HEK293 (cell line): ENCODE data around the gene FBXW11.

Experiments used
- CTCF ChIA-PET: fragments of 350-600 bp; formaldehyde crosslinking; extraction: SDS; loops from one replicate; lab custom pipeline; 2021; ENCODE audit warnings: antibody characterized with exemption; lab: Yijun Ruan, JAX
- POLR2A ChIA-PET: fragments of 300-600 bp; formaldehyde crosslinking; extraction: SDS; loops from one replicate; lab custom pipeline; 2020; ENCODE audit warnings: antibody characterized with exemption, inconsistent platforms; lab: Yijun Ruan, JAX
- H3K27ac ChIP-seq: fragments of 200-500 bp; sonication (Bioruptor generic); 2 replicates; pipeline ENCODE4 v1.5.1; 2014; ENCODE audit warnings: low read depth, low read length, control low read depth, inconsistent platforms; ENCODE audit errors: extremely low read depth
- H3K36me3 ChIP-seq, 2 experiments: fragments of 200-500 bp in 1 of 2; sonication (Bioruptor generic) in 1 of 2; 1 replicate in 1 of 2; 2 replicates in 1 of 2; pipeline ENCODE4 v1.5.1; 2014 to 2017; ENCODE audit warnings: inconsistent platforms in 2 of 2, low read length in 2 of 2; ENCODE audit not compliant: control insufficient read depth in 2 of 2, insufficient read depth in 1 of 2
- H3K4me1 ChIP-seq: fragments of 200-500 bp; sonication (Bioruptor generic); 2 replicates; pipeline ENCODE4 v1.5.1; 2014; ENCODE audit warnings: mild to moderate bottlenecking, low read length, inconsistent platforms; ENCODE audit not compliant: control insufficient read depth, insufficient read depth
- H3K4me3 ChIP-seq: 2 replicates; pipeline ENCODE4 v1.5.1; 2011; ENCODE audit warnings: low read depth, mild to moderate bottlenecking, control low read depth, low read length, moderate library complexity
- H3K9me3 ChIP-seq: fragments of 200-500 bp; sonication (Bioruptor generic); 2 replicates; pipeline ENCODE4 v1.5.1; 2014; ENCODE audit warnings: low read depth, low read length, inconsistent platforms; ENCODE audit not compliant: control insufficient read depth, insufficient read depth
- IKZF3 ChIP-seq: fragments of 450-650 bp; IDR thresholded peaks from 2 replicates; pipeline ENCODE4 v1.5.0; 2018; ENCODE audit warnings: missing biosample characterization, mild to moderate bottlenecking, missing genetic modification characterization, moderate library complexity
- PRDM1 ChIP-seq: fragments of 450-650 bp; formaldehyde crosslinking; IDR thresholded peaks from 2 replicates; pipeline ENCODE4; 2016; ENCODE audit warnings: missing biosample characterization, missing genetic modification characterization
- YY2 ChIP-seq: fragments of 450-650 bp; formaldehyde crosslinking; IDR thresholded peaks from 2 replicates; pipeline ENCODE4 v1.5.1; 2016; ENCODE audit warnings: missing biosample characterization, missing genetic modification characterization
- ZBTB17 ChIP-seq: fragments of 450-650 bp; formaldehyde crosslinking; IDR thresholded peaks from 2 replicates; pipeline ENCODE4 v1.5.1; 2016; ENCODE audit warnings: missing biosample characterization, missing genetic modification characterization
- ZEB2 ChIP-seq: fragments of 450-650 bp; formaldehyde crosslinking; IDR thresholded peaks from 2 replicates; pipeline ENCODE4 v1.5.1; 2016; ENCODE audit warnings: missing biosample characterization, missing genetic modification characterization
- ZFHX2 ChIP-seq: fragments of 450-650 bp; formaldehyde crosslinking; conservative IDR thresholded peaks from 2 replicates; pipeline ENCODE4 v1.5.1; 2016; ENCODE audit warnings: missing biosample characterization, missing genetic modification characterization
- ZNF2 ChIP-seq: fragments of 450-650 bp; formaldehyde crosslinking; IDR thresholded peaks from 2 replicates; pipeline ENCODE4 v1.5.1; 2016; ENCODE audit warnings: missing biosample characterization, missing genetic modification characterization
- ZNF571 ChIP-seq: fragments of 450-650 bp; formaldehyde crosslinking; IDR thresholded peaks from 2 replicates; pipeline ENCODE4 v1.5.0; 2017; ENCODE audit warnings: missing biosample characterization, missing genetic modification characterization
- ZNF629 ChIP-seq: fragments of 450-650 bp; formaldehyde crosslinking; IDR thresholded peaks from 2 replicates; pipeline ENCODE4 v1.5.1; 2017; ENCODE audit warnings: missing biosample characterization, missing genetic modification characterization
- ZNF660 ChIP-seq: fragments of 450-650 bp; IDR thresholded peaks from 2 replicates; pipeline ENCODE4 v1.5.1; 2018; ENCODE audit warnings: missing biosample characterization, mild to moderate bottlenecking, missing genetic modification characterization
- ZNF785 ChIP-seq: fragments of 450-650 bp; formaldehyde crosslinking; IDR thresholded peaks from 2 replicates; pipeline ENCODE4 v1.5.1; 2016; ENCODE audit warnings: missing biosample characterization, missing genetic modification characterization
- TF ChIP-seq, protein P1 (sequence below): fragments of 450-650 bp; formaldehyde crosslinking; IDR thresholded peaks from 2 replicates; pipeline ENCODE4 v1.5.1; 2016; ENCODE audit warnings: missing biosample characterization, missing genetic modification characterization
- TF ChIP-seq, protein P2 (sequence below): fragments of 450-650 bp; formaldehyde crosslinking; IDR thresholded peaks from 2 replicates; pipeline ENCODE4 v1.5.1; 2017; ENCODE audit warnings: missing biosample characterization, missing genetic modification characterization
- TF ChIP-seq, protein P3 (sequence below): fragments of 450-650 bp; formaldehyde crosslinking; IDR thresholded peaks from 2 replicates; pipeline ENCODE4 v1.5.1; 2016; ENCODE audit warnings: missing biosample characterization, missing genetic modification characterization
- TF ChIP-seq, protein P4 (sequence below): fragments of 450-650 bp; formaldehyde crosslinking; IDR thresholded peaks from 2 replicates; pipeline ENCODE4 v1.5.1; 2016; ENCODE audit warnings: missing biosample characterization, missing genetic modification characterization
- TF ChIP-seq, protein P5 (sequence below): fragments of 450-650 bp; formaldehyde crosslinking; IDR thresholded peaks from 2 replicates; pipeline ENCODE4 v1.5.1; 2016; ENCODE audit warnings: missing biosample characterization, missing genetic modification characterization

The FBXW11 gene

DNA sequence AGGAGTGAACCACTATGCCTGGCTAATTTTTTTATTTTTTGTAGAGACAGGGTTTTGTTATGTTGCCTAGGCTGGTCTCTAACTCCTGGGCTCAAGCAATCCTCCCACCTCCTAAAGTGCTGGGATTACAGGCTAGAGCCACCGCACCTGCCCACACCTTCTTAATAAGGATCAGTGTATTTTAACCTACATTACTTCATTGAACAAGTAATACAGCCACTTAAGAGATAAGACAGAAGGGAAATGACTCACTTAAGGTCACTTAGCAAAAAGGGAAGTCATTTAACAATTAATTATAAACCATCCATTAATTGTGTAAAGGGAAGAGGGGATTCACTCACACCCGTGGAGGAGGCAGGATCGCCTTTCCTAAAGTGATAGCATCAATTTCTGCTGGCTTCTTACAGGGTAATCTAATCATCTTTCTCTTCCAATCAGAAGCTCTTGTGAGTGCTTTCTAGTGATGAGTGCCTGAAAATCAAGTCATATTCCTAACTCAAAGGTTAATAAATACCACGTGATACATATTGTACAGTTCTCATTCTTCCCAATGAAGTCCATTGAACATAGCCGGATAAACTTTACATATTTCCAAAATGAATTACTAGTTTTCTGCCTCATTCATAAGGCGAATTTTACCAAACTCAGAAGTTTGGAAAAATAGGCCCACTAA lies 3.5 kb downstream of the FBXW11 start (continued):
- TF ChIP-seq, protein P1, sequence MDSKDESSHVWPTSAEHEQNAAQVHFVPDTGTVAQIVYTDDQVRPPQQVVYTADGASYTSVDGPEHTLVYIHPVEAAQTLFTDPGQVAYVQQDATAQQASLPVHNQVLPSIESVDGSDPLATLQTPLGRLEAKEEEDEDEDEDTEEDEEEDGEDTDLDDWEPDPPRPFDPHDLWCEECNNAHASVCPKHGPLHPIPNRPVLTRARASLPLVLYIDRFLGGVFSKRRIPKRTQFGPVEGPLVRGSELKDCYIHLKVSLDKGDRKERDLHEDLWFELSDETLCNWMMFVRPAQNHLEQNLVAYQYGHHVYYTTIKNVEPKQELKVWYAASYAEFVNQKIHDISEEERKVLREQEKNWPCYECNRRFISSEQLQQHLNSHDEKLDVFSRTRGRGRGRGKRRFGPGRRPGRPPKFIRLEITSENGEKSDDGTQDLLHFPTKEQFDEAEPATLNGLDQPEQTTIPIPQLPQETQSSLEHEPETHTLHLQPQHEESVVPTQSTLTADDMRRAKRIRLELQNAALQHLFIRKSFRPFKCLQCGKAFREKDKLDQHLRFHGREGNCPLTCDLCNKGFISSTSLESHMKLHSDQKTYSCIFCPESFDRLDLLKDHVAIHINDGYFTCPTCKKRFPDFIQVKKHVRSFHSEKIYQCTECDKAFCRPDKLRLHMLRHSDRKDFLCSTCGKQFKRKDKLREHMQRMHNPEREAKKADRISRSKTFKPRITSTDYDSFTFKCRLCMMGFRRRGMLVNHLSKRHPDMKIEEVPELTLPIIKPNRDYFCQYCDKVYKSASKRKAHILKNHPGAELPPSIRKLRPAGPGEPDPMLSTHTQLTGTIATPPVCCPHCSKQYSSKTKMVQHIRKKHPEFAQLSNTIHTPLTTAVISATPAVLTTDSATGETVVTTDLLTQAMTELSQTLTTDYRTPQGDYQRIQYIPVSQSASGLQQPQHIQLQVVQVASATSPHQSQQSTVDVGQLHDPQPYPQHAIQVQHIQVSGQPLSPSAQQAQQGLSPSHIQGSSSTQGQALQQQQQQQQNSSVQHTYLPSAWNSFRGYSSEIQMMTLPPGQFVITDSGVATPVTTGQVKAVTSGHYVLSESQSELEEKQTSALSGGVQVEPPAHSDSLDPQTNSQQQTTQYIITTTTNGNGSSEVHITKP (tag by site-specific recombination) = peak; percentile 39; the same call in 1 of the 2 replicates
- TF ChIP-seq ZFHX2 (tag by site-specific recombination) = peak; percentile 75
- TF ChIP-seq, all 188 proteins: peak for 5

DNA sequence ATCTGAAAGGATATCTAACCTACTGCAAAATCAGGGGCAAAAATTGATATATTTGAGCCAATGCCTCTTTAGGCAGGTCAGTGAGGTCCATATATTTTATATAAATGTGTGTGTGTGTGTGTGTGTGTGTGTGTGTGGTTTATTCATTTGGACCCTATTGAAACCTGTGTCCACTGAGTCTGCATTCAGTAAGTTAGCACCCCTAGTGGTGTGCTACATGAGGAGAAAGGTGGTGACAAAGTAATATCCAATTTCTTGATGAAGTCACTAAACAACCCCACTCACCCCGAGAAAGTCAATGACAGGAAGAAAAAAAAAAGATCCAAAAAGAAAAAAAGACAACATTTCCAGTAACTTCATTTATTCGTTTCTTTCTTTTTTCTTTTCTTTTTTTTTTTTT lies 4.1 kb downstream of the FBXW11 start:
- H3K27ac ChIP-seq = no peak overlapping the region
- ChIA-PET POLR2A (no interaction called here), CTCF (interaction anchor here (0.6 to 0.7 kb wide), 3 partner anchors 15 to 228 kb away, joined by 3 to 6 read pairs (median 3); no protein-coding TSS in a partner anchor)
- no peak overlapping the region for H3K4me3 ChIP-seq
- peaks cover 33% of the 10 kb centered on the region for H3K4me1 ChIP-seq
- TF ChIP-seq ZNF660 (tag by site-specific recombination) (peak; percentile 47; the same call in 1 of the 2 replicates), ZNF2 (tag by site-specific recombination) (0 out of 2 replicates have a peak, but pooled peaks have one; percentile 24), PRDM1 (tag by site-specific recombination) (peak; percentile 79), IKZF3 (tag by site-specific recombination) (no peak), ZEB2 (tag by site-specific recombination) (0 out of 2 replicates have a peak, but pooled peaks have one; percentile 26), YY2 (no peak), ZNF629 (tag by site-specific recombination) (peak; percentile 68), ZNF785 (tag by site-specific recombination) (no peak), ZNF571 (no peak), ZBTB17 (peak; percentile 61)
- TF ChIP-seq, protein P2, sequence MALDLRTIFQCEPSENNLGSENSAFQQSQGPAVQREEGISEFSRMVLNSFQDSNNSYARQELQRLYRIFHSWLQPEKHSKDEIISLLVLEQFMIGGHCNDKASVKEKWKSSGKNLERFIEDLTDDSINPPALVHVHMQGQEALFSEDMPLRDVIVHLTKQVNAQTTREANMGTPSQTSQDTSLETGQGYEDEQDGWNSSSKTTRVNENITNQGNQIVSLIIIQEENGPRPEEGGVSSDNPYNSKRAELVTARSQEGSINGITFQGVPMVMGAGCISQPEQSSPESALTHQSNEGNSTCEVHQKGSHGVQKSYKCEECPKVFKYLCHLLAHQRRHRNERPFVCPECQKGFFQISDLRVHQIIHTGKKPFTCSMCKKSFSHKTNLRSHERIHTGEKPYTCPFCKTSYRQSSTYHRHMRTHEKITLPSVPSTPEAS = peak; percentile 49; the same call in 1 of the 2 replicates
- TF ChIP-seq, protein P3, sequence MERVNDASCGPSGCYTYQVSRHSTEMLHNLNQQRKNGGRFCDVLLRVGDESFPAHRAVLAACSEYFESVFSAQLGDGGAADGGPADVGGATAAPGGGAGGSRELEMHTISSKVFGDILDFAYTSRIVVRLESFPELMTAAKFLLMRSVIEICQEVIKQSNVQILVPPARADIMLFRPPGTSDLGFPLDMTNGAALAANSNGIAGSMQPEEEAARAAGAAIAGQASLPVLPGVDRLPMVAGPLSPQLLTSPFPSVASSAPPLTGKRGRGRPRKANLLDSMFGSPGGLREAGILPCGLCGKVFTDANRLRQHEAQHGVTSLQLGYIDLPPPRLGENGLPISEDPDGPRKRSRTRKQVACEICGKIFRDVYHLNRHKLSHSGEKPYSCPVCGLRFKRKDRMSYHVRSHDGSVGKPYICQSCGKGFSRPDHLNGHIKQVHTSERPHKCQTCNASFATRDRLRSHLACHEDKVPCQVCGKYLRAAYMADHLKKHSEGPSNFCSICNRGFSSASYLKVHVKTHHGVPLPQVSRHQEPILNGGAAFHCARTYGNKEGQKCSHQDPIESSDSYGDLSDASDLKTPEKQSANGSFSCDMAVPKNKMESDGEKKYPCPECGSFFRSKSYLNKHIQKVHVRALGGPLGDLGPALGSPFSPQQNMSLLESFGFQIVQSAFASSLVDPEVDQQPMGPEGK (tag by site-specific recombination) = peak; percentile 17; the same call in 1 of the 2 replicates
- TF ChIP-seq, protein P4, sequence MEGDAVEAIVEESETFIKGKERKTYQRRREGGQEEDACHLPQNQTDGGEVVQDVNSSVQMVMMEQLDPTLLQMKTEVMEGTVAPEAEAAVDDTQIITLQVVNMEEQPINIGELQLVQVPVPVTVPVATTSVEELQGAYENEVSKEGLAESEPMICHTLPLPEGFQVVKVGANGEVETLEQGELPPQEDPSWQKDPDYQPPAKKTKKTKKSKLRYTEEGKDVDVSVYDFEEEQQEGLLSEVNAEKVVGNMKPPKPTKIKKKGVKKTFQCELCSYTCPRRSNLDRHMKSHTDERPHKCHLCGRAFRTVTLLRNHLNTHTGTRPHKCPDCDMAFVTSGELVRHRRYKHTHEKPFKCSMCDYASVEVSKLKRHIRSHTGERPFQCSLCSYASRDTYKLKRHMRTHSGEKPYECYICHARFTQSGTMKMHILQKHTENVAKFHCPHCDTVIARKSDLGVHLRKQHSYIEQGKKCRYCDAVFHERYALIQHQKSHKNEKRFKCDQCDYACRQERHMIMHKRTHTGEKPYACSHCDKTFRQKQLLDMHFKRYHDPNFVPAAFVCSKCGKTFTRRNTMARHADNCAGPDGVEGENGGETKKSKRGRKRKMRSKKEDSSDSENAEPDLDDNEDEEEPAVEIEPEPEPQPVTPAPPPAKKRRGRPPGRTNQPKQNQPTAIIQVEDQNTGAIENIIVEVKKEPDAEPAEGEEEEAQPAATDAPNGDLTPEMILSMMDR (tag by site-specific recombination) = peak; percentile 60
- TF ChIP-seq, protein P5, sequence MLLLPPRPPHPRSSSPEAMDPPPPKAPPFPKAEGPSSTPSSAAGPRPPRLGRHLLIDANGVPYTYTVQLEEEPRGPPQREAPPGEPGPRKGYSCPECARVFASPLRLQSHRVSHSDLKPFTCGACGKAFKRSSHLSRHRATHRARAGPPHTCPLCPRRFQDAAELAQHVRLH (tag by site-specific recombination) = 0 out of 2 replicates have a peak, but pooled peaks have one; percentile 34
- no peaks in the 10 kb centered on the region for H3K36me3 ChIP-seq
- H3K9me3 ChIP-seq = no peaks in the 10 kb centered on the region
